ENCODE measurements around the gene PXMP2.

- no peak for TF ChIP-seq CTCF (IDR thresholded peaks at IDR 0.05)
- TF ChIP-seq POLR2A (IDR thresholded peaks at IDR 0.05) = no peak
- TF ChIP-seq EP300 (IDR thresholded peaks at IDR 0.05) = no peak
Observed at GRCh38 chr12:132727091-132727794, 39.9 kb downstream of the PXMP2 start.

All from tibial nerve (tissue), 4 donors.